Fibroblast of villous mesenchyme (primary cell): ENCODE data around the gene CEP43. TPM values are rescaled to one million over a fixed set of nuclear protein-coding genes. Genes with fewer than 3 reads are reported as not detected.

ENCODE experiments used
- DNase-seq: peaks from one replicate; pipeline ENCODE4 v3.0.0-alpha.2; 2010; ENCODE audit warnings: low read depth
- H3K4me3 ChIP-seq: 2 replicates; pipeline ENCODE4 v1.5.1; 2011; ENCODE audit warnings: low read depth, mild to moderate bottlenecking, low read length
- total RNA-seq: library from RNA; depleted of rRNA; stranded (reverse); fragments of >200 nt; gene quantifications from 2 replicates; pipeline ENCODE4 v1.2.3, GENCODE V29; 2012
- TF ChIP-seq, protein P1 (sequence below): IDR thresholded peaks from 2 replicates; pipeline ENCODE4 v1.5.1; 2012; ENCODE audit warnings: low read depth, mild to moderate bottlenecking, low read length; ENCODE audit not compliant: insufficient read depth

Gene CEP43
- total RNA-seq, 1 donor, result 37.6 TPM

DNA sequence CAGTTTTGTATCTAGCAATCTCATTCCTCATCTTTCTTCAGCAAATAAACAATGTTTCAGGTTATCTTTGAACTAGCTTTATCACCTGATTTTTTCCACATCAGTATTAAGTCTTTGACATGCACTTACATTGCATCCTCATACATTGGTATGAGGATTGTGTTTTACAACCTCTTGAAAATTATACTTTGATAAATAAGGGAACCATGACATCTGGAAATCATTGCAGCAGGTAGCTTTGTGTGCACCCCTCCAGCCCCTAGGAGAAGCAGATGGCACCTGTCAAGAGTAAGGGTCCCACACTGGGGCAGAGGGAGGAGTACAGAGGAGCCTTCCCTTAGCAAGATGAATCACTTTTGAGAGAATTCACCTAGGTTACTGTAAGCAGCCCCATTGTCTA lies 29.1 kb upstream of the CEP43 start:
- TF ChIP-seq, protein P1, sequence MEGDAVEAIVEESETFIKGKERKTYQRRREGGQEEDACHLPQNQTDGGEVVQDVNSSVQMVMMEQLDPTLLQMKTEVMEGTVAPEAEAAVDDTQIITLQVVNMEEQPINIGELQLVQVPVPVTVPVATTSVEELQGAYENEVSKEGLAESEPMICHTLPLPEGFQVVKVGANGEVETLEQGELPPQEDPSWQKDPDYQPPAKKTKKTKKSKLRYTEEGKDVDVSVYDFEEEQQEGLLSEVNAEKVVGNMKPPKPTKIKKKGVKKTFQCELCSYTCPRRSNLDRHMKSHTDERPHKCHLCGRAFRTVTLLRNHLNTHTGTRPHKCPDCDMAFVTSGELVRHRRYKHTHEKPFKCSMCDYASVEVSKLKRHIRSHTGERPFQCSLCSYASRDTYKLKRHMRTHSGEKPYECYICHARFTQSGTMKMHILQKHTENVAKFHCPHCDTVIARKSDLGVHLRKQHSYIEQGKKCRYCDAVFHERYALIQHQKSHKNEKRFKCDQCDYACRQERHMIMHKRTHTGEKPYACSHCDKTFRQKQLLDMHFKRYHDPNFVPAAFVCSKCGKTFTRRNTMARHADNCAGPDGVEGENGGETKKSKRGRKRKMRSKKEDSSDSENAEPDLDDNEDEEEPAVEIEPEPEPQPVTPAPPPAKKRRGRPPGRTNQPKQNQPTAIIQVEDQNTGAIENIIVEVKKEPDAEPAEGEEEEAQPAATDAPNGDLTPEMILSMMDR, result no peak
- H3K4me3 ChIP-seq, result no peak overlapping the region
- DNase-seq, result no peak

DNA sequence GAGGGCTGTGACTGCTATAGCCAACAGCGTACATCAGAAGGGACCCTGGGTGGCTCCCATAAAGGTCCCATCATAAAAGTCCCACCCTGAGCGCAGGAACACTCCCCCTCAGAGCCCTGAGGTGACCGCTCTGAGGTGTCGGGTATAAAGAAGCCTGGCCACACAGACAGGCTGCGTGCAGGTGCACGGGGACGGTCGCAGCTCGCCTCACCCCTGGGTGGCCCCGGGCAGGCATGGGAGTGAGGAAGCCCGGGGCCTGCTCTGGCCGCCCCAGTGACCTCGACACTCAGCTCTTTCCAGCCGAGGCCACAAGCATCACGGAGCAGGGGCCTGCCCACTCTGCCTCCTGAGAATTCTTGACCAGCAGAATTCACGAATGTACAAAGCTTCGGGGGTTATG lies 28.4 kb upstream of the CEP43 start:
- no peak overlapping the region for H3K4me3 ChIP-seq
- TF ChIP-seq, protein P1, result no peak
- DNase-seq, result no peak

DNA sequence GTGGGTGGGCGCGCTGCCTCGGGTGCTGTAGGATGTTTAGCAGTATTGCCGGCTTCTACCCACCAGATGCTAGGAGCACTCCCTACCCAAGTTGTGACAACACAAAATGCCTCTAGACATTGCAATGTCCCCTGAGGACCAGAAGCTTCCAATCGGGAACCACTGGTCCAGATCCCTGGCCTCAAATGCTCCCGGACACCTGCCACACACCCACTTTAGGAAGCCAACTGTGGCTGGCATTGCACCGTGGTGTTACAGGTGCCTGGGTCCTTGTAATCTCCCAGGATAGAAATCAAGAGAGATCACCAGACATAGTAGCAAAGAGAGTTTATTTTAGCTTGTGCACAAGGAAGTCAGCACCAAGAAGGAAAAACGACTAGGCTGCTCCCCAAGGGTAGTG lies 27.9 kb upstream of the CEP43 start:
- no peak for DNase-seq
- H3K4me3 ChIP-seq, result no peak overlapping the region
- TF ChIP-seq, protein P1, result no peak

DNA sequence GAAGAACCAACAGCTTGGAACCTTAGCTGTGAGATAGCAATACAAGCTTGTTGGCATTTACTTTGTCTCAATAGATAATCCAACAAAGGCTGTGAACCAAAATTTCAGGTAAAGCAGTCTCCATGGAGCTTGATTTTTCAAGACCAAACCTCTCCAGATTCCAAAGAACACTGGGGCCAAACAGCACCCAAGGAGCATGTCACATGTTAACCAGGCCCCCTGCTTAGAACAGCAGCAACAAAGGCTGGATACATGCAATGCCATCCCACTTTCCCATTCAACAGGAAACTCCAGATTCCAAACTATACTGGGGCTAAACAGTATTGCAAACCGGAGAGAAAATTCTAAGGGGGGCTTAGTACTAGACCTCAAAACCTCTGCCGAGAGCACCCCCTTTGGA lies 27.1 kb upstream of the CEP43 start:
- no peak for DNase-seq
- TF ChIP-seq, protein P1, result no peak
- no peak overlapping the region for H3K4me3 ChIP-seq

DNA sequence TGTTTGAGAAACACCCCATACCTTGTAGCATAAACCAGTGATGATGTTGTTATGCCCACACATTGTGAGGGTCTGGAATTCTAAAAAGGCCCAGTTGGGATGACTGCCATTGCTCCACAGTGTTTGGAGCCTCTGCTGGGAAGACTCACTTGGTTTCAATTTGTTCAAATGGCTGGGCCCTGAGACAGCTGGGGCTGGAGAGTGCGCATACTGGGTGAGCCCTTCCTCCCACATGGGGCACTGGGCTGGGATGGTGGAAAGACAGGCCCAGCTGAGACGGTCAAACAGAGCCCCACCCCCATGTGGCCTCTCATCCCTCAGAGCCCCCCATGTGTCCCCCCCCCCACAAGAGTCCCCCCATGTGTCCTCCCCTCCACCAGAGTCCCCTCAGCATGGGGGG lies 22.6 kb upstream of the CEP43 start:
- TF ChIP-seq, protein P1, result no peak

DNA sequence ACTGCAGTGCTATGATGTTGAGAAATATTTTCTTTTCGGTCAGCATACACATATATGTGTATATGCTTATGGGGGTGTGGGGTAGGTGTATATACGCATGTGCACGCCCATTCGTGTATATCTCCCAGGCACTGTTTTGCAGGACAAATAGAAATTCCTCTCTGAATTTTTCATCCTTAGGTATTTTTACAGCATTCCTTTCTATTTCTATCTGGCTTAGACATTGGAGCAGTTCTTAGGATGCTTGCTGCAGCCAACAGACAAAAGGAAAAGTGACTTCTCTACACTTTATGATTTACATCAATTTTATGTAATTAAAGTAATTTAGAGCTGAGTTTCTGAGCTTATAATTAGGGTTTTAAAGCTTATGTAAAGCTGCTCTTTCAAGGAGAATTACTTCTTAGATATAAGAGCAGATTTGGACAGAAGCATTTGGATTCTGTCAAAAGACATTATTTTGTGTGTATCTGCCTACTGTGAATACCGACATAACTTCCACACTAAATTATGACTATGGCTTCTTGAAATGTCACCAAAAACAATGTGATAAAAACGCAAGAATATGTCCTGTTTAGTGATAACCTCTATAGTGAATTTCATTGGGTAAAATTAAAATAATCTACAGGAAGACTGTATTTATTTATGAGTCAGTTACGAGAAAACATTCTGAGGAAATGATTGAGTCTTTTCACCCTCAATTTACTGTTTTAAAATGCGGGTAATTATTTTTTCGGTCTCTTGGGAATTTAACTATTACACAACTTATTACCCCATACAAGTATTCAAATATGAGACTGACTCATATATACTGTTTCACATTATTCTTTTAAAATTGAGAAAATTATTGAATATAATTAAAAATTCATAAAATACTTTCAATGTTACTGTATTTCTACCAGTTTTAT lies 21.3 kb upstream of the CEP43 start:
- TF ChIP-seq, protein P1, result no peak
- no peak overlapping the region for H3K4me3 ChIP-seq
- no peak for DNase-seq

More for the DNA sequence above, 22.6 kb upstream of the CEP43 start:
- no peak for DNase-seq
- no peak overlapping the region for H3K4me3 ChIP-seq
